ENCODE data around the gene TBC1D8. TPM values are rescaled to one million over a fixed set of nuclear protein-coding genes. Genes with fewer than 3 reads are reported as not detected.

Gene TBC1D8
- polyA plus RNA-seq, 3 donors = 16.1 to 78.0 (median 22.4) TPM

- H3K27me3 ChIP-seq (ENCODE audit: control insufficient read depth in 2 of 2, insufficient read depth in 2 of 2, low read length in 2 of 2) = no peaks in the 10 kb centered on the region
- H3K27ac ChIP-seq (ENCODE audit: low read depth in 1 of 2, low read length in 2 of 2) = no peak overlapping the region
- H3K4me3 ChIP-seq (replicated peaks in 1 of 3; ENCODE audit: low read depth in 2 of 3, low read length in 3 of 3) = no peak overlapping the region
- no peak overlapping the region for H2AFZ ChIP-seq (ENCODE audit: insufficient read depth, low read depth, low read length, poor library complexity, severe bottlenecking)
- H4K20me1 ChIP-seq (ENCODE audit: insufficient read depth, low read length) = no peaks in the 10 kb centered on the region
- no peaks in the 10 kb centered on the region for H3K79me2 ChIP-seq (ENCODE audit: insufficient read depth, low read length)
- Mint-ChIP-seq H3K4me1 (peaks cover 7% of the 10 kb centered on the region), H3K27me3 (ENCODE audit: low read depth in 3 of 3) (peaks cover 3 to 9% (median 8%) of the 10 kb centered on the region in 3 donors), H3K27ac (peak overlapping the region in 1 of 7 donors; percentile 69), H3K36me3 (no peaks in the 10 kb centered on the region), H3K4me3 (no peak overlapping the region), H3K9me3 (no peaks in the 10 kb centered on the region)
- no peak overlapping the region for H3K9ac ChIP-seq (ENCODE audit: insufficient read depth, low read length, poor library complexity, severe bottlenecking)
- no peaks in the 10 kb centered on the region for H3K9me3 ChIP-seq (replicated peaks in 1 of 2; ENCODE audit: control insufficient read depth in 1 of 2, insufficient read depth in 1 of 2, low read length in 2 of 2)
- peaks cover 0 to 5% of the 10 kb centered on the region in 2 donors for H3K4me1 ChIP-seq (ENCODE audit: control insufficient read depth in 1 of 2, insufficient read depth in 2 of 2, low read length in 2 of 2)
- no peak for DNase-seq
- 94% methylated on average over 24 of the region's 28 CpGs for WGBS (ENCODE audit: insufficient coverage)
- no peaks in the 10 kb centered on the region for H3K36me3 ChIP-seq (replicated peaks in 1 of 2; ENCODE audit: control insufficient read depth in 1 of 2, insufficient read depth in 2 of 2, low read length in 2 of 2)
- H3K4me2 ChIP-seq (replicated peaks; ENCODE audit: extremely low read depth, low read length, poor library complexity, severe bottlenecking) = no peak overlapping the region
- TF ChIP-seq CTCF (IDR thresholded peaks at IDR 0.05) = no peak
- intact Hi-C loops (cut with micrococcal nuclease) = no loop called here
Observed at GRCh38 chr2:100995309-100996075, 155.7 kb downstream of the TBC1D8 start.

GRCh38 chr2:100993294-100993693 is 157.9 kb downstream of the TBC1D8 start:
- no peaks in the 10 kb centered on the region for H3K36me3 ChIP-seq (replicated peaks in 1 of 2; ENCODE audit: control insufficient read depth in 1 of 2, insufficient read depth in 2 of 2, low read length in 2 of 2)
- peaks cover 3 to 4% (median 3%) of the 10 kb centered on the region in 3 donors for H3K27me3 Mint-ChIP-seq (ENCODE audit: low read depth in 3 of 3)
- intact Hi-C loops (cut with micrococcal nuclease) = no loop called here
- no peak overlapping the region for H3K27ac ChIP-seq (ENCODE audit: low read depth in 1 of 2, low read length in 2 of 2)
- peaks cover 0 to 5% of the 10 kb centered on the region in 2 donors for H3K4me1 ChIP-seq (ENCODE audit: control insufficient read depth in 1 of 2, insufficient read depth in 2 of 2, low read length in 2 of 2)
- DNase-seq = no peak
- no peaks in the 10 kb centered on the region for H3K36me3 Mint-ChIP-seq
- H3K79me2 ChIP-seq (ENCODE audit: insufficient read depth, low read length) = no peaks in the 10 kb centered on the region
- no peak overlapping the region for H3K4me2 ChIP-seq (replicated peaks; ENCODE audit: extremely low read depth, low read length, poor library complexity, severe bottlenecking)
- H3K27ac Mint-ChIP-seq = peak overlapping the region in 1 of 7 donors; percentile 72
- no peak overlapping the region for H2AFZ ChIP-seq (ENCODE audit: insufficient read depth, low read depth, low read length, poor library complexity, severe bottlenecking)
- H3K9me3 ChIP-seq (replicated peaks in 1 of 2; ENCODE audit: control insufficient read depth in 1 of 2, insufficient read depth in 1 of 2, low read length in 2 of 2) = no peaks in the 10 kb centered on the region
- no peak overlapping the region for H3K4me3 Mint-ChIP-seq
- WGBS (ENCODE audit: insufficient coverage) = 100% methylated on average over 9 of the region's 17 CpGs
- H3K9me3 Mint-ChIP-seq = no peaks in the 10 kb centered on the region
- peaks cover 7% of the 10 kb centered on the region for H3K4me1 Mint-ChIP-seq
- no peaks in the 10 kb centered on the region for H4K20me1 ChIP-seq (ENCODE audit: insufficient read depth, low read length)
- H3K4me3 ChIP-seq (replicated peaks in 1 of 3; ENCODE audit: low read depth in 2 of 3, low read length in 3 of 3) = no peak overlapping the region
- no peaks in the 10 kb centered on the region for H3K27me3 ChIP-seq (ENCODE audit: control insufficient read depth in 2 of 2, insufficient read depth in 2 of 2, low read length in 2 of 2)
- TF ChIP-seq CTCF (IDR thresholded peaks at IDR 0.05) = no peak
- no peak overlapping the region for H3K9ac ChIP-seq (ENCODE audit: insufficient read depth, low read length, poor library complexity, severe bottlenecking)

Data from CD14-positive monocyte (primary cell).